HepG2 (cell line): ENCODE results near the gene RTN1. TPM values are rescaled to one million over a fixed set of nuclear protein-coding genes. Genes with fewer than 3 reads are reported as not detected.

ENCODE experiments used
- ATAC-seq: fragments of 200-7000 bp; cut with Tn5 transposase; 3 replicates; pipeline ENCODE4 v1.9.1; 2020; ENCODE audit warnings: mild to moderate bottlenecking, moderate library complexity
- BruUV-seq: library from RNA; stranded (reverse); fragments of 400-500 nt; replicated peaks from 2 replicates; lab custom pipeline; 2021; lab: Mats Ljungman, UMichigan
- CTCF ChIA-PET: fragments of 300-600 bp; formaldehyde crosslinking; extraction: SDS; loops from one replicate; lab custom pipeline; 2021; ENCODE audit warnings: low total read pairs, inconsistent platforms, low intra/inter-chr PET ratio; lab: Yijun Ruan, JAX
- POLR2A ChIA-PET: fragments of 350-600 bp; sonication (Branson Sonifier 250); formaldehyde crosslinking; loops from one replicate; lab custom pipeline; 2020; ENCODE audit warnings: antibody characterized with exemption, inconsistent platforms; lab: Yijun Ruan, JAX
- DNase-seq: peaks from one replicate; pipeline ENCODE4 v3.0.0-alpha.2; 2015; ENCODE audit warnings: low spot score
- FAIRE-seq: peaks from 3 replicates; lab custom pipeline; 2011; peaks lifted over from hg19 to GRCh38; lab: Jason Lieb, UNC
- H2AFZ ChIP-seq: one replicate; pipeline ENCODE4 v1.6.1; 2011; ENCODE audit warnings: low read length, inconsistent platforms
- H3K27ac ChIP-seq: fragments of 300-600 bp; 3 replicates; pipeline ENCODE4 v1.8.0; 2011; ENCODE audit warnings: mixed run types, mild to moderate bottlenecking, mixed read lengths, low read length, inconsistent platforms; ENCODE audit not compliant: insufficient read depth; ENCODE audit errors: extremely low read length
- H3K27me3 ChIP-seq, 2 experiments: fragments of 200-600 bp in 1 of 2; 2 replicates in 1 of 2; 3 replicates in 1 of 2; pipeline versions ENCODE4 v1.6.0 to v1.8.0; 2011; ENCODE audit warnings: low read length in 2 of 2, mild to moderate bottlenecking in 2 of 2, moderate library complexity in 2 of 2, inconsistent platforms in 1 of 2; ENCODE audit not compliant: insufficient read depth in 2 of 2, control insufficient read depth in 1 of 2
- H3K36me3 ChIP-seq, 2 experiments: fragments of 200-600 bp in 1 of 2; replicated peaks in 1 of 2; 2 replicates in 1 of 2; 3 replicates in 1 of 2; pipeline versions ENCODE4 v1.5.1 to v1.8.0; 2011; ENCODE audit warnings: low read length in 2 of 2, inconsistent platforms in 1 of 2; ENCODE audit not compliant: insufficient read depth in 2 of 2, control insufficient read depth in 1 of 2
- H3K4me1 ChIP-seq: 2 replicates; pipeline ENCODE4 v1.5.1; 2012; ENCODE audit warnings: low read length, inconsistent platforms; ENCODE audit not compliant: insufficient read depth
- H3K4me2 ChIP-seq: 2 replicates; pipeline ENCODE4 v1.6.0; 2011; ENCODE audit warnings: low read depth, low read length, inconsistent platforms
- H3K4me3 ChIP-seq, 3 experiments: fragments of 200-600 bp in 1 of 3; sonication (generic), shearing (Covaris generic) in 1 of 3; replicated peaks in 1 of 3; 2 replicates each; pipeline ENCODE4 v1.5.1; 2011 to 2016; ENCODE audit warnings: low read length in 3 of 3, inconsistent platforms in 2 of 3, low read depth in 2 of 3, mild to moderate bottlenecking in 2 of 3, control low read depth in 1 of 3, mixed read lengths in 1 of 3; ENCODE audit not compliant: insufficient read depth in 1 of 3
- H3K79me2 ChIP-seq: one replicate; pipeline ENCODE4 v1.6.1; 2011; ENCODE audit warnings: low read length, inconsistent platforms; ENCODE audit not compliant: insufficient read depth
- H3K9ac ChIP-seq: 2 replicates; pipeline ENCODE4 v1.6.0; 2011; ENCODE audit warnings: mild to moderate bottlenecking, low read depth, low read length, inconsistent platforms; ENCODE audit not compliant: insufficient read depth
- H3K9me3 ChIP-seq: 2 replicates; pipeline ENCODE4 v1.5.1; 2012; ENCODE audit warnings: mild to moderate bottlenecking, low read length
- H4K20me1 ChIP-seq: 2 replicates; pipeline ENCODE4 v1.6.0; 2011; ENCODE audit warnings: inconsistent platforms, mild to moderate bottlenecking, low read length, moderate library complexity; ENCODE audit not compliant: insufficient read depth
- FOXK2 ChIP-seq: fragments of 450-650 bp; IDR thresholded peaks from 2 replicates; pipeline ENCODE4 v1.6.1; 2016
- KMT2B ChIP-seq: IDR thresholded peaks from 2 replicates; pipeline ENCODE4 v1.6.1; 2016; ENCODE audit warnings: missing genetic modification reagents, missing compliant biosample characterization
- PRMT3 ChIP-seq: sonication (generic); formaldehyde crosslinking; IDR thresholded peaks from 2 replicates; pipeline ENCODE4 v1.8.1; 2022; ENCODE audit warnings: low read depth, mild to moderate bottlenecking, moderate library complexity, missing genetic modification reagents, borderline replicate concordance
- SIN3B ChIP-seq: fragments of 150-350 bp; IDR thresholded peaks from 2 replicates; pipeline ENCODE4 v1.6.1; 2014; ENCODE audit warnings: low read length
- SIX4 ChIP-seq: sonication (generic); formaldehyde crosslinking; IDR thresholded peaks from 2 replicates; pipeline ENCODE4 v1.4.0; 2020; ENCODE audit warnings: missing genetic modification reagents
- ZNF670 ChIP-seq: sonication (generic); formaldehyde crosslinking; IDR thresholded peaks from 2 replicates; pipeline ENCODE4 v1.8.0; 2022; ENCODE audit warnings: mild to moderate bottlenecking, missing genetic modification reagents, borderline replicate concordance
- WGBS: methylation state at CpG from one replicate; pipeline ENCODE4 v1.1.6; 2017; ENCODE audit warnings: low lambda C conversion rate; 5-methylcytosine and 5-hydroxymethylcytosine counted together
- in situ Hi-C: cut with HindIII; loops from 2 replicates; pipeline ENCODE4 v1.10.0; 2017; ENCODE audit warnings: low pct_unique_long_range_greater_than_20kb; ENCODE audit not compliant: extremely low pct_ligation_motif_present
- intact Hi-C: fragments of 100-400 bp; cut with micrococcal nuclease; formaldehyde crosslinking; loops from one replicate; pipeline ENCODE4 v1.10.0; 2022; ENCODE audit not compliant: unreplicated experiment
- polyA plus RNA-seq, 8 experiments: library from polyadenylated mRNA; depleted of rRNA in 3 of 8; stranded (reverse) in 7 of 8; unstranded in 1 of 8; fragments of >200 nt; fragmentation: Illumina TruSeq in 4 of 8; extraction: Trizol in 4 of 8; gene quantifications; 2 replicates each; pipeline versions ENCODE4 v1.2.1 to v1.2.3, GENCODE V29; 2011 to 2016; ENCODE audit warnings: low read depth in 4 of 8, missing spikeins in 1 of 8, mixed read lengths in 1 of 8; ENCODE audit not compliant: insufficient read depth in 1 of 8
- total RNA-seq, 5 experiments: library from RNA; depleted of rRNA; stranded (reverse); fragments of >200 nt; fragmentation: Illumina TruSeq; extraction: Trizol; gene quantifications; 2 replicates each; pipeline ENCODE4 v1.2.3, GENCODE V29; 2016; ENCODE audit warnings: low read depth in 1 of 5
- TF ChIP-seq, protein P1 (sequence below): sonication (generic); formaldehyde crosslinking; IDR thresholded peaks from 2 replicates; pipeline ENCODE4 v1.4.0; 2020; ENCODE audit warnings: mild to moderate bottlenecking, missing genetic modification reagents
- TF ChIP-seq, protein P2 (sequence below): IDR thresholded peaks from 2 replicates; pipeline ENCODE4 v1.6.1; 2016; ENCODE audit warnings: missing genetic modification reagents, missing compliant biosample characterization
- TF ChIP-seq, protein P3 (sequence below): sonication (generic); formaldehyde crosslinking; IDR thresholded peaks from 2 replicates; pipeline ENCODE4 v1.9.0; 2022; ENCODE audit warnings: missing genetic modification reagents, mild to moderate bottlenecking, borderline replicate concordance
- TF ChIP-seq, protein P4 (sequence below): sonication (generic); formaldehyde crosslinking; IDR thresholded peaks from 2 replicates; pipeline ENCODE4 v1.8.1; 2022; ENCODE audit warnings: low read depth, mild to moderate bottlenecking, missing genetic modification reagents
- TF ChIP-seq, protein P5 (sequence below): sonication (generic); IDR thresholded peaks from 2 replicates; pipeline ENCODE4 v1.6.1; 2016; ENCODE audit warnings: low read depth, borderline replicate concordance

RTN1 gene
- total and polyA plus RNA-seq, 2 of the 13 experiments (the other 11 are each of a cell fraction or from before 2014, with no cell fraction given), result 0.04 to 0.18 TPM

DNA sequence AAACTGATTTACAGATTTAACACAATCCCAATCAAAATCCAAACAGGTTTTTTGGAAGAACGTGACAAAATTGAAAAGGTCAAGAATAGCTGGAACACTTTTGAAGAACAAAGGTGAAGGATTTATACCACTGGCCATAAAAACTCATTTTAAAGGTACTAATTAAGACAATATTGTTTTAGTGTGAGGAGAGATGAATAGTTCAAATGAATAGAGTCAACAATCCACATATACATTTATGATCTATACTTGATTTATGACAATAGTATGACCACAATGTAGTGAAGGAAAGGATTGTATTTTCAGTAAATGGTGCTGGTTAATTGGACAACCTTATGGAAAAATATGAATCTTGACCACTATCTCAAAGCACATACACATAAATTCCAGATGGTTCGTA lies 323.3 kb downstream of the RTN1 start:
- H2AFZ ChIP-seq, result no peak overlapping the region
- in situ Hi-C loops, result no loop called here
- H3K4me1 ChIP-seq, result no peaks in the 10 kb centered on the region
- WGBS, result 2% methylated on average over 2 of the region's 2 CpGs
- ChIA-PET POLR2A (no interaction called here), CTCF (no interaction called here)
- TF ChIP-seq KMT2B (no peak), SIX4 (no peak), ZNF670 (CRISPR knock-in tag) (no peak), SIN3B (no peak), PRMT3 (no peak), FOXK2 (no peak)
- TF ChIP-seq, protein P1, sequence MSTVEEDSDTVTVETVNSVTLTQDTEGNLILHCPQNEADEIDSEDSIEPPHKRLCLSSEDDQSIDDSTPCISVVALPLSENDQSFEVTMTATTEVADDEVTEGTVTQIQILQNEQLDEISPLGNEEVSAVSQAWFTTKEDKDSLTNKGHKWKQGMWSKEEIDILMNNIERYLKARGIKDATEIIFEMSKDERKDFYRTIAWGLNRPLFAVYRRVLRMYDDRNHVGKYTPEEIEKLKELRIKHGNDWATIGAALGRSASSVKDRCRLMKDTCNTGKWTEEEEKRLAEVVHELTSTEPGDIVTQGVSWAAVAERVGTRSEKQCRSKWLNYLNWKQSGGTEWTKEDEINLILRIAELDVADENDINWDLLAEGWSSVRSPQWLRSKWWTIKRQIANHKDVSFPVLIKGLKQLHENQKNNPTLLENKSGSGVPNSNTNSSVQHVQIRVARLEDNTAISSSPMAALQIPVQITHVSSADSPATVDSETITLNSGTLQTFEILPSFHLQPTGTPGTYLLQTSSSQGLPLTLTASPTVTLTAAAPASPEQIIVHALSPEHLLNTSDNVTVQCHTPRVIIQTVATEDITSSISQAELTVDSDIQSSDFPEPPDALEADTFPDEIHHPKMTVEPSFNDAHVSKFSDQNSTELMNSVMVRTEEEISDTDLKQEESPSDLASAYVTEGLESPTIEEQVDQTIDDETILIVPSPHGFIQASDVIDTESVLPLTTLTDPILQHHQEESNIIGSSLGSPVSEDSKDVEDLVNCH, result no peak
- TF ChIP-seq, protein P2, sequence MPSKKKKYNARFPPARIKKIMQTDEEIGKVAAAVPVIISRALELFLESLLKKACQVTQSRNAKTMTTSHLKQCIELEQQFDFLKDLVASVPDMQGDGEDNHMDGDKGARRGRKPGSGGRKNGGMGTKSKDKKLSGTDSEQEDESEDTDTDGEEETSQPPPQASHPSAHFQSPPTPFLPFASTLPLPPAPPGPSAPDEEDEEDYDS, result no peak
- TF ChIP-seq, protein P3, sequence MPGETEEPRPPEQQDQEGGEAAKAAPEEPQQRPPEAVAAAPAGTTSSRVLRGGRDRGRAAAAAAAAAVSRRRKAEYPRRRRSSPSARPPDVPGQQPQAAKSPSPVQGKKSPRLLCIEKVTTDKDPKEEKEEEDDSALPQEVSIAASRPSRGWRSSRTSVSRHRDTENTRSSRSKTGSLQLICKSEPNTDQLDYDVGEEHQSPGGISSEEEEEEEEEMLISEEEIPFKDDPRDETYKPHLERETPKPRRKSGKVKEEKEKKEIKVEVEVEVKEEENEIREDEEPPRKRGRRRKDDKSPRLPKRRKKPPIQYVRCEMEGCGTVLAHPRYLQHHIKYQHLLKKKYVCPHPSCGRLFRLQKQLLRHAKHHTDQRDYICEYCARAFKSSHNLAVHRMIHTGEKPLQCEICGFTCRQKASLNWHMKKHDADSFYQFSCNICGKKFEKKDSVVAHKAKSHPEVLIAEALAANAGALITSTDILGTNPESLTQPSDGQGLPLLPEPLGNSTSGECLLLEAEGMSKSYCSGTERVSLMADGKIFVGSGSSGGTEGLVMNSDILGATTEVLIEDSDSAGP, result no peak
- TF ChIP-seq, protein P4, sequence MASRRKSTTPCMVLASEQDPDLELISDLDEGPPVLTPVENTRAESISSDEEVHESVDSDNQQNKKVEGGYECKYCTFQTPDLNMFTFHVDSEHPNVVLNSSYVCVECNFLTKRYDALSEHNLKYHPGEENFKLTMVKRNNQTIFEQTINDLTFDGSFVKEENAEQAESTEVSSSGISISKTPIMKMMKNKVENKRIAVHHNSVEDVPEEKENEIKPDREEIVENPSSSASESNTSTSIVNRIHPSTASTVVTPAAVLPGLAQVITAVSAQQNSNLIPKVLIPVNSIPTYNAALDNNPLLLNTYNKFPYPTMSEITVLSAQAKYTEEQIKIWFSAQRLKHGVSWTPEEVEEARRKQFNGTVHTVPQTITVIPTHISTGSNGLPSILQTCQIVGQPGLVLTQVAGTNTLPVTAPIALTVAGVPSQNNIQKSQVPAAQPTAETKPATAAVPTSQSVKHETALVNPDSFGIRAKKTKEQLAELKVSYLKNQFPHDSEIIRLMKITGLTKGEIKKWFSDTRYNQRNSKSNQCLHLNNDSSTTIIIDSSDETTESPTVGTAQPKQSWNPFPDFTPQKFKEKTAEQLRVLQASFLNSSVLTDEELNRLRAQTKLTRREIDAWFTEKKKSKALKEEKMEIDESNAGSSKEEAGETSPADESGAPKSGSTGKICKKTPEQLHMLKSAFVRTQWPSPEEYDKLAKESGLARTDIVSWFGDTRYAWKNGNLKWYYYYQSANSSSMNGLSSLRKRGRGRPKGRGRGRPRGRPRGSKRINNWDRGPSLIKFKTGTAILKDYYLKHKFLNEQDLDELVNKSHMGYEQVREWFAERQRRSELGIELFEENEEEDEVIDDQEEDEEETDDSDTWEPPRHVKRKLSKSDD (CRISPR knock-in tag), result no peak
- TF ChIP-seq, protein P5, sequence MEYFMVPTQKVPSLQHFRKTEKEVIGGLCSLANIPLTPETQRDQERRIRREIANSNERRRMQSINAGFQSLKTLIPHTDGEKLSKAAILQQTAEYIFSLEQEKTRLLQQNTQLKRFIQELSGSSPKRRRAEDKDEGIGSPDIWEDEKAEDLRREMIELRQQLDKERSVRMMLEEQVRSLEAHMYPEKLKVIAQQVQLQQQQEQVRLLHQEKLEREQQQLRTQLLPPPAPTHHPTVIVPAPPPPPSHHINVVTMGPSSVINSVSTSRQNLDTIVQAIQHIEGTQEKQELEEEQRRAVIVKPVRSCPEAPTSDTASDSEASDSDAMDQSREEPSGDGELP, result no peak
- H3K9me3 ChIP-seq, result no peaks in the 10 kb centered on the region
- H3K4me3 ChIP-seq, result no peak overlapping the region
- H3K27ac ChIP-seq, result no peak overlapping the region
- H3K79me2 ChIP-seq, result no peaks in the 10 kb centered on the region
- no TSS peak for BruUV-seq
- H4K20me1 ChIP-seq, result no peaks in the 10 kb centered on the region
- peaks cover 2 to 9% of the 10 kb centered on the region in 2 experiments; a peak in 2 of 5 replicates for H3K27me3 ChIP-seq
- intact Hi-C loops, result no loop called here
- DNase-seq, result no peak
- H3K36me3 ChIP-seq, result no peaks in the 10 kb centered on the region
- H3K9ac ChIP-seq, result no peak overlapping the region
- H3K4me2 ChIP-seq, result no peak overlapping the region
- FAIRE-seq, result no peak
- no peak for ATAC-seq
